Colon (tissue), 2 donors: Measurements from ENCODE around the gene NAAA.
"Not testable (repeated sequence)": the region's sequence is repeated elsewhere in the genome, so short reads cannot be mapped to it uniquely, and the experiment has no call there.

Experiments
- FAIRE-seq: peaks from 2 replicates; lab custom pipeline; 2012; peaks lifted over from hg19 to GRCh38; lab: Jason Lieb, UNC
- donor health status: control.
- donor health status: control.

Gene NAAA

GRCh38 chr4:75940692-75941253, at the start of gene NAAA:
Gene NAAA, minus strand, starts transcription at chr4:75941013. Its CDS starts 64 bp downstream, at chr4:75940949.
- FAIRE-seq: no peak

- no peak for FAIRE-seq
Observed at GRCh38 chr4:75989846-75990528, 49.2 kb upstream of the NAAA start.

- no peak for FAIRE-seq
Observed at GRCh38 chr4:75985116-75985515, 44.3 kb upstream of the NAAA start.

- no peak for FAIRE-seq
Observed at GRCh38 chr4:75980576-75980975, 39.8 kb upstream of the NAAA start.

- no peak for FAIRE-seq
Observed at GRCh38 chr4:75976177-75976576, 35.4 kb upstream of the NAAA start.

GRCh38 chr4:75973766-75974165, 33.0 kb upstream of the NAAA start:
- FAIRE-seq: no peak

GRCh38 chr4:75968084-75968483, 27.3 kb upstream of the NAAA start:
- no peak for FAIRE-seq

- no peak for FAIRE-seq
Observed at GRCh38 chr4:75963558-75963957, 22.7 kb upstream of the NAAA start.

- FAIRE-seq: not testable (repeated sequence)
Observed at GRCh38 chr4:75962072-75962471, 21.3 kb upstream of the NAAA start.

GRCh38 chr4:75958546-75958945, 17.7 kb upstream of the NAAA start:
- not testable (repeated sequence) for FAIRE-seq

- FAIRE-seq: not testable (repeated sequence)
Observed at GRCh38 chr4:75954811-75955210, 14.0 kb upstream of the NAAA start.

- FAIRE-seq: no peak
Observed at GRCh38 chr4:75953509-75953908, 12.7 kb upstream of the NAAA start.

- FAIRE-seq: no peak
Observed at GRCh38 chr4:75950213-75950815, 9.5 kb upstream of the NAAA start.

GRCh38 chr4:75948822-75949444, 8.1 kb upstream of the NAAA start:
- FAIRE-seq: no peak

GRCh38 chr4:75939890-75940691, 722 bp downstream of the NAAA start:
- no peak for FAIRE-seq

GRCh38 chr4:75935628-75936027, 5.2 kb downstream of the NAAA start:
- no peak for FAIRE-seq

- FAIRE-seq: no peak
Observed at GRCh38 chr4:75930152-75930551, 10.7 kb downstream of the NAAA start.

GRCh38 chr4:75924916-75925315, 15.9 kb downstream of the NAAA start:
- FAIRE-seq: not testable (repeated sequence)

GRCh38 chr4:75924309-75924827, 16.4 kb downstream of the NAAA start:
- no peak for FAIRE-seq

GRCh38 chr4:75922588-75922987, 18.2 kb downstream of the NAAA start:
- FAIRE-seq: no peak

- no peak for FAIRE-seq
Observed at GRCh38 chr4:75921910-75922309, 18.9 kb downstream of the NAAA start.

- FAIRE-seq: no peak
Observed at GRCh38 chr4:75920327-75920726, 20.5 kb downstream of the NAAA start.
